ENCODE data around the gene POLDIP2. TPM values are rescaled to one million over a fixed set of nuclear protein-coding genes. Genes with fewer than 3 reads are reported as not detected.

Gene POLDIP2
- total and polyA plus RNA-seq, 2 of the 13 experiments (the other 11 are each of a cell fraction or from before 2014, with no cell fraction given), result 85.9 to 114 TPM

- DNase-seq (ENCODE audit: low spot score) (no peak), FAIRE-seq (no peak), ATAC-seq (no peak)
- WGBS (ENCODE audit: low lambda C conversion rate), result 96% methylated on average over 13 of the region's 13 CpGs
- ChIA-PET POLR2A (interaction anchor here (0.9 to 5.7 kb wide), 8 partner anchors 10 to 143 kb away, joined by 3 to 68 read pairs (median 6); partner anchors contain the start of genes IFT20, POLDIP2, SLC46A1 and TMEM97), CTCF (ENCODE audit: low intra/inter-chr PET ratio, low total read pairs) (interaction anchor here (1.2 kb wide), 1 partner anchor 71 kb away, joined by 4 read pairs; no protein-coding TSS in a partner anchor)
- Histone ChIP-seq H3K9ac (ENCODE audit: insufficient read depth, low read depth, low read length) (no peak overlapping the region), H3K4me3 (replicated peaks in 1 of 3; ENCODE audit: insufficient read depth in 1 of 3, low read depth in 2 of 3, low read length in 3 of 3) (no peak overlapping the region), H2AFZ (ENCODE audit: low read length) (no peak overlapping the region), H3K4me1 (ENCODE audit: insufficient read depth, low read length) (peaks cover 26% of the 10 kb centered on the region), H3K27me3 (ENCODE audit: control insufficient read depth in 1 of 2, insufficient read depth in 2 of 2, low read length in 2 of 2) (no peaks in the 10 kb centered on the region), H3K36me3 (replicated peaks in 1 of 2; ENCODE audit: control insufficient read depth in 1 of 2, insufficient read depth in 2 of 2, low read length in 2 of 2) (peaks cover 30 to 72% of the 10 kb centered on the region in 2 experiments), H4K20me1 (ENCODE audit: insufficient read depth, low read length) (no peaks in the 10 kb centered on the region), H3K9me3 (ENCODE audit: low read length) (no peaks in the 10 kb centered on the region), H3K27ac (ENCODE audit: extremely low read length, insufficient read depth, low read length) (peak overlapping the region; percentile 43), H3K79me2 (ENCODE audit: insufficient read depth, low read length) (no peaks in the 10 kb centered on the region), H3K4me2 (ENCODE audit: low read depth, low read length) (no peak overlapping the region)
- intact Hi-C loops (cut with micrococcal nuclease; ENCODE audit: unreplicated experiment), result loop anchor here (5.0 kb wide), 1 partner anchor 113 kb away; no protein-coding TSS in a partner anchor
- in situ Hi-C loops (cut with HindIII; ENCODE audit: extremely low pct_ligation_motif_present, low pct_unique_long_range_greater_than_20kb), result no loop called here
- no TSS peak for BruUV-seq (replicated peaks)
- TF ChIP-seq ZNF570 (CRISPR knock-in tag; IDR thresholded peaks at IDR 0.05; ENCODE audit: borderline replicate concordance), result no peak
- TF ChIP-seq ZNF160 (CRISPR knock-in tag; IDR thresholded peaks at IDR 0.05), result no peak
- no peak for TF ChIP-seq MAFF (IDR thresholded peaks at IDR 0.05; ENCODE audit: low read depth, low read length)
- TF ChIP-seq POLR2A (IDR thresholded peaks at IDR 0.05; ENCODE audit: insufficient read depth in 1 of 2, low read depth in 2 of 2, low read length in 2 of 2), result peak in 1 of 2 experiments; percentile 39; a peak in 1 of 4 replicates
- TF ChIP-seq FOSL1 (CRISPR knock-in tag; IDR thresholded peaks at IDR 0.05; ENCODE audit: borderline replicate concordance), result no peak
- TF ChIP-seq ZNF260 (CRISPR knock-in tag; IDR thresholded peaks at IDR 0.05; ENCODE audit: borderline replicate concordance, low read depth), result no peak
- TF ChIP-seq ZNF547 (CRISPR knock-in tag; IDR thresholded peaks at IDR 0.05), result no peak
- 0 out of 2 replicates have a peak, but pooled peaks have one; percentile 24 for TF ChIP-seq ZBTB38 (CRISPR knock-in tag; IDR thresholded peaks at IDR 0.05)
- no peak for TF ChIP-seq ZKSCAN5 (CRISPR knock-in tag; IDR thresholded peaks at IDR 0.05)
- TF ChIP-seq ZIK1 (CRISPR knock-in tag; IDR thresholded peaks at IDR 0.05; ENCODE audit: borderline replicate concordance, low read depth), result no peak
- 0 out of 2 replicates have a peak, but pooled peaks have one; percentile 7 for TF ChIP-seq KMT2A (CRISPR knock-in tag; IDR thresholded peaks at IDR 0.05)
- 0 out of 2 replicates have a peak, but pooled peaks have one; percentile 18 for TF ChIP-seq POLR2G (IDR thresholded peaks at IDR 0.05; ENCODE audit: low read depth, low read length)
- TF ChIP-seq NFE2L1 (CRISPR knock-in tag; IDR thresholded peaks at IDR 0.05; ENCODE audit: borderline replicate concordance), result no peak
- no peak for TF ChIP-seq KLF12 (CRISPR knock-in tag; IDR thresholded peaks at IDR 0.05; ENCODE audit: borderline replicate concordance)
- no peak for TF ChIP-seq PBX2 (CRISPR knock-in tag; IDR thresholded peaks at IDR 0.05)
- TF ChIP-seq KAT8 (CRISPR knock-in tag; IDR thresholded peaks at IDR 0.05), result no peak
- TF ChIP-seq AGO2 (optimal IDR thresholded peaks at IDR 0.05; ENCODE audit: low read depth, low read length), result peak; percentile 81
- peak; percentile 72; the same call in 1 of the 2 replicates for TF ChIP-seq ZC3H13 (CRISPR knock-in tag; IDR thresholded peaks at IDR 0.05)
- peak; percentile 32; the same call in 1 of the 2 replicates for TF ChIP-seq ZNF687 (CRISPR knock-in tag; IDR thresholded peaks at IDR 0.05)
Measured at GRCh38 chr17:28345419-28346198, 11.7 kb downstream of the POLDIP2 start.
